Spleen (tissue), 7 donors: ENCODE measurements around the gene SLC39A11.

Experiments
- CTCF ChIP-seq, 11 experiments: fragments of 200-600 bp in 7 of 11; fragments of 450-650 bp in 4 of 11; sonication (generic) in 4 of 11; IDR thresholded peaks in 8 of 11; conservative IDR thresholded peaks in 3 of 11; 1 replicate in 7 of 11; 2 replicates in 4 of 11; pipeline versions ENCODE4 v1.4.0 to v1.8.0; 2016 to 2021; ENCODE audit warnings: antibody characterized with exemption in 11 of 11, inconsistent platforms in 4 of 11, mild to moderate bottlenecking in 1 of 11
- POLR2A ChIP-seq, 3 donors: fragments of 450-650 bp; IDR thresholded peaks; one replicate each; pipeline ENCODE4 v1.5.1; 2017; ENCODE audit warnings: antibody characterized with exemption in 3 of 3, mild to moderate bottlenecking in 1 of 3
- POLR2AphosphoS5 ChIP-seq, 3 donors: sonication (generic); formaldehyde crosslinking; IDR thresholded peaks; one replicate each; pipeline ENCODE4 v1.5.1; 2017; ENCODE audit warnings: antibody characterized with exemption in 3 of 3
- donor health status: DM: no; HTN: no; CAD: no; lungs with moderate emphysema.
- donor health status: DM: no; HTN: no; CAD: no.
- donor health status: DM: no; HTN: no; CAD: no.

DNA sequence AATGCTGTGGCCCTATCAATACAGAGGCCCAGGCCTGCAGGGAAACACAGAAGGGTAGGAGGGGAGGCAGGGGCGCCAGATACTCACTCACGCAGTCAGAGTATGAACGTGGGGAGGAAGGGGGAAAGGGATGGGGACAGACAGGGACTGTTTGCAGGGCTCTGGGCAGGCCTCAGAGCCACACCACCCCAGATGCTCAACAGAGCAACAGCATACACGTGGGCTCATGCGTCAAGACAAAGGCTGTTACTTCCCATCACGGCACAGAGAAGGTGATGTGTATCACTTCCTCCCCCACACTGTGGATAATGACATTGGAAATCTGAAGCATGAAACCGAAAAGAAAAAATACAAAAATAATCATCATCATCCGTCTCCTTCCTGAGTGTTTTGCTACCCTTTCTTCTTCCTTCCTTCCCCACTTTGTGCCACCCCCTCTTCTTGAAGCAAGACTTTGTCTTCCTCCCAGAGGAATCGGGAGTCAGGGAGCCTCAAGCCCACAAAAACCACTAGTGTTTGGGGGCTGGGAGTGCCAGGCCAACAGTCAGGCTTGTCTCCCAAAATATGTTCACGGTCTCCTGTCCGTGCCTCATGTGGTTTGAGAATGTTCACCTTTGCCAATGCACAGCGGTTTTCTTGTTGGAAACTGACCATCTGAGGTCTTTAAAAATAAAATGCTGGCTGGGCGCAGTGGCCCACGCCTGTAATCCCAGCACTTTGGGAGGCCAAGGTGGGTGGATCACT lies 20.1 kb downstream of the SLC39A11 start:
- TF ChIP-seq POLR2A (IDR thresholded peaks at IDR 0.05) (no peak), CTCF (IDR thresholded peaks at IDR 0.05 in 8 of 11, conservative IDR thresholded peaks at IDR 0.05 in 3 of 11) (no peak), POLR2AphosphoS5 (IDR thresholded peaks at IDR 0.05) (no peak)
